Right lobe of liver (tissue), 4 donors: ENCODE results near the gene GSG1.

ENCODE experiments used
- CTCF ChIP-seq, 4 donors: fragments of 200-600 bp in 3 of 4; fragments of 450-650 bp in 1 of 4; IDR thresholded peaks; one replicate each; pipeline versions ENCODE4 v1.5.1 to v1.8.0; 2016 to 2022; ENCODE audit warnings: antibody characterized with exemption in 4 of 4, mild to moderate bottlenecking in 2 of 4
- POLR2A ChIP-seq: fragments of 450-650 bp; IDR thresholded peaks from one replicate; pipeline ENCODE4 v1.6.1; 2017; ENCODE audit warnings: antibody characterized with exemption, mild to moderate bottlenecking
- donor health status: DM: no; HTN: no; CAD: no.
- donor health status: DM: no; HTN: no; CAD: no.
- donor health status: DM: no; HTN: yes; CAD: no.

- no peak for TF ChIP-seq CTCF (IDR thresholded peaks at IDR 0.05)
- TF ChIP-seq POLR2A = no peak
Observed at GRCh38 chr12:13046964-13047363, 56.5 kb downstream of the GSG1 start.
